ENCODE measurements around the gene TMEM116. TPM values are rescaled to one million over a fixed set of nuclear protein-coding genes. Genes with fewer than 3 reads are reported as not detected.

Gene TMEM116
- total RNA-seq, 6 experiments from 2014 or later: 3.6 to 8.9 (median 6.7) TPM

GRCh38 chr12:111901182-111901581 lies 111.8 kb downstream of the TMEM116 start:
- no peak overlapping the region for H3K27ac ChIP-seq
- no peak for DNase-seq
- no peaks in the 10 kb centered on the region for H3K27me3 ChIP-seq
- no peak for TF ChIP-seq POLR2A (IDR thresholded peaks at IDR 0.05)
- TF ChIP-seq, protein P1, sequence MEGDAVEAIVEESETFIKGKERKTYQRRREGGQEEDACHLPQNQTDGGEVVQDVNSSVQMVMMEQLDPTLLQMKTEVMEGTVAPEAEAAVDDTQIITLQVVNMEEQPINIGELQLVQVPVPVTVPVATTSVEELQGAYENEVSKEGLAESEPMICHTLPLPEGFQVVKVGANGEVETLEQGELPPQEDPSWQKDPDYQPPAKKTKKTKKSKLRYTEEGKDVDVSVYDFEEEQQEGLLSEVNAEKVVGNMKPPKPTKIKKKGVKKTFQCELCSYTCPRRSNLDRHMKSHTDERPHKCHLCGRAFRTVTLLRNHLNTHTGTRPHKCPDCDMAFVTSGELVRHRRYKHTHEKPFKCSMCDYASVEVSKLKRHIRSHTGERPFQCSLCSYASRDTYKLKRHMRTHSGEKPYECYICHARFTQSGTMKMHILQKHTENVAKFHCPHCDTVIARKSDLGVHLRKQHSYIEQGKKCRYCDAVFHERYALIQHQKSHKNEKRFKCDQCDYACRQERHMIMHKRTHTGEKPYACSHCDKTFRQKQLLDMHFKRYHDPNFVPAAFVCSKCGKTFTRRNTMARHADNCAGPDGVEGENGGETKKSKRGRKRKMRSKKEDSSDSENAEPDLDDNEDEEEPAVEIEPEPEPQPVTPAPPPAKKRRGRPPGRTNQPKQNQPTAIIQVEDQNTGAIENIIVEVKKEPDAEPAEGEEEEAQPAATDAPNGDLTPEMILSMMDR (IDR thresholded peaks at IDR 0.05): no peak
- intact Hi-C loops (cut with DNase I): no loop called here
- peaks cover 0 to 5% (median under 1%) of the 10 kb centered on the region in 4 donors for H3K36me3 ChIP-seq
- H3K9me3 ChIP-seq: no peaks in the 10 kb centered on the region
- 78% methylated on average over 4 of the region's 4 CpGs for WGBS (ENCODE audit: insufficient coverage, low coverage, low lambda C conversion rate, missing lambda C conversion rate)
- no peaks in the 10 kb centered on the region for H3K4me1 ChIP-seq
- ATAC-seq: no peak
- no peak overlapping the region for H3K4me3 ChIP-seq

- intact Hi-C loops (cut with DNase I): no loop called here
- ATAC-seq (no peak), DNase-seq (no peak)
- Histone ChIP-seq H3K9me3 (no peaks in the 10 kb centered on the region), H3K36me3 (peaks cover 0 to 44% (median 13%) of the 10 kb centered on the region in 4 donors), H3K4me1 (no peaks in the 10 kb centered on the region), H3K27ac (no peak overlapping the region), H3K4me3 (no peak overlapping the region), H3K27me3 (no peaks in the 10 kb centered on the region)
- 81% methylated on average over 5 of the region's 5 CpGs for WGBS (ENCODE audit: insufficient coverage, low coverage, low lambda C conversion rate, missing lambda C conversion rate)
- no peak for TF ChIP-seq POLR2A (IDR thresholded peaks at IDR 0.05)
- TF ChIP-seq, protein P1 (IDR thresholded peaks at IDR 0.05): no peak
These were observed 118.4 kb downstream of the TMEM116 start for GRCh38 chr12:111894556-111894955.

DNA sequence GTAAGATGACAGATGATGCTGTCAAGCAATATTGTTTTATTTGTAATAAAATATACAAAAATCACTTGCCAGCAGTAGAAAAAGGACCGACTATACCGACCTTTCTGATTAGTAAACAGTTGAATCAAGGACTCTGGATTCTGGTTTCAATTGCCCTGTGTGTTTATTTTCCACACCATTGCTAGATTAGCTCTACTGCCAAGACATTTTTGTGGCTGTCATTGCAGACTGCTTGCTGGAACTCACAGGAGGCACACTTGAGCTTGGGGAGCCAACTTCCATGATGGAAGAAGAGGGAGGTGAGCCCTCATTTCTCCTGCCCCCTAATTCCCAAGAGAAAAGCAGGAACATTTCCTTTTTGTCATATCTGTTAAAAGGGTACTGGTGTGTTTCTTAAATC lies 119.7 kb downstream of the TMEM116 start:
- Histone ChIP-seq H3K4me1 (no peaks in the 10 kb centered on the region), H3K36me3 (peaks cover 0 to 54% (median 17%) of the 10 kb centered on the region in 4 donors), H3K27ac (no peak overlapping the region), H3K9me3 (no peaks in the 10 kb centered on the region), H3K27me3 (no peaks in the 10 kb centered on the region), H3K4me3 (no peak overlapping the region)
- ATAC-seq (no peak), DNase-seq (no peak)
- TF ChIP-seq, protein P1 (IDR thresholded peaks at IDR 0.05): no peak
- TF ChIP-seq POLR2A (IDR thresholded peaks at IDR 0.05): no peak
- intact Hi-C loops (cut with DNase I): no loop called here
- WGBS (ENCODE audit: insufficient coverage, low coverage, low lambda C conversion rate, missing lambda C conversion rate): 50% methylated on average over 2 of the region's 2 CpGs

DNA sequence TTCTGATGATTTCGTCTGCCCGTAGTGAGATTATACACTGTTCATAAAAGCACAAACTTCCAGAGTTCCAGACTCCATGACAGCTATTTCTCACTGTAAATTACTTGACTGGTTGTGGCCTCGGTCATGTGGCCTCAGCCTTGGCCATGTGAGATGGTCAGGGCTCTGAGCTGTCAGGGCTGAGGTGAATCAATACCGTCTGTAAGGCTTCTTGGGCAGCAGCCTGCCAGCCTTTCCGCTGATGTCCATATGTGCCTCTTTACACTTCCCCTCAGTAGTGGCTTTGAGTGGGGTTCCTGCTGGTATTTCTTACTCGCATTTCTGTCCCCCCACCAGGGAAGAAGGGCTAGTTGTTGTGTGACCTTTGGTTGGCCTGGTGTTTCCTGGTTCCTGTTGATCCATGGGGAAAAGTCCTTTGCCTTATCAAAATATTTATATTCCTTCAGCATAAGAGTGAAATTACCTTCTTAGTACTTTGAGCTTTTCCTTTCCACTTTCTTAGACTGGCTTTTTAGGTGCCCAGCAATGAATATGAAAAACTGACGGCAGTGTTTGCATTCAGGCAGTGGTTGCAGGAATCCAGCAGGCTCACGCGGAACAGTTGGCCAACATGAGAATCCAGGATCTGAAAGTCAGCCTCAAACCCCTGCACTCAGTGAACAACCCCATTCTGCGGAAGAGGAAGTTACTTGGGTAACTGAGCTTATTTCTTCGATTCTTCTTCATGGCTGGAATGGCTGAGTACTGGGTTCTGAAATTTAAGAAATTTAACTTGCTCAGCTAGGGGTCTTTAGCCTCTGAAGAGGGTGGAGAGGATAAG lies 124.8 kb downstream of the TMEM116 start:
- peak; percentile 33 to 64 (median 54) for ATAC-seq

More for the DNA sequence above, 124.8 kb downstream of the TMEM116 start:
- WGBS (ENCODE audit: insufficient coverage, low coverage, low lambda C conversion rate, missing lambda C conversion rate): 68% methylated on average over 8 of the region's 11 CpGs
- Histone ChIP-seq H3K4me1 (no peaks in the 10 kb centered on the region), H3K4me3 (no peak overlapping the region), H3K27ac (no peak overlapping the region), H3K27me3 (no peaks in the 10 kb centered on the region), H3K36me3 (peaks cover 0 to 75% (median 23%) of the 10 kb centered on the region in 4 donors), H3K9me3 (no peaks in the 10 kb centered on the region)
- intact Hi-C loops (cut with DNase I): no loop called here
- DNase-seq: no peak
- TF ChIP-seq, protein P1 (IDR thresholded peaks at IDR 0.05): no peak
- no peak for TF ChIP-seq POLR2A (IDR thresholded peaks at IDR 0.05)

Data from right lobe of liver (tissue), 6 donors.